Hindlimb muscle (tissue), 1 donor: ENCODE results near the gene TBATA. TPM values are rescaled to one million over a fixed set of nuclear protein-coding genes. Genes with fewer than 3 reads are reported as not detected.

Experiments
- DNase-seq: peaks from one replicate; pipeline ENCODE4 v3.0.0-alpha.2; 2013
- polyA plus RNA-seq: library from polyadenylated mRNA; unstranded; fragments of 120-200 nt; gene quantifications from one replicate; pipeline ENCODE4 v1.2.1, GENCODE V29; 2013; ENCODE audit not compliant: insufficient read length

Gene TBATA
- polyA plus RNA-seq, 1 donor = 0.12 TPM

GRCh38 chr10:70807556-70807955 lies 22.4 kb upstream of the TBATA start:
- DNase-seq = no peak

DNA sequence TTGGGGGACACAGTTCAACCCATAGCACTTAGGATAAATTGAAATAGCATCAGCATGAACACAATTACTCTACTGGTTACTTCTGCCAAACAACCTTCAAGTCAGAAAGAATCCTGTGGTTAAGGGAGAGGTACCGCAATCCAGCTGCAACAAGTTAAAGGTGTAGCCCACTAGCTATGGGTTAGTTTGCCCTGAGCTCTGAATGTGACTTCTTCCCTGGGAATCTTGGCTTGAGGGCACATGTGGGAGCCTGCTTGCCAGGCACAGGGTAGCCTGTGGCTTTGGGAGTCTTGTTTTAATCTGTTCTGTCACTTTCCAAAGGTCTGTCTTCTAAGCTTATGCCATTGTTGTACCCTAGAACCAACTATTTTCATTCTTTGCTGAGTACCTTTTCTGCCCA lies 21.7 kb upstream of the TBATA start:
- no peak for DNase-seq

- DNase-seq = no peak
Measured at GRCh38 chr10:70805619-70806215, 20.5 kb upstream of the TBATA start.

- DNase-seq = no peak
Measured at GRCh38 chr10:70804421-70804808, 19.2 kb upstream of the TBATA start.

DNA sequence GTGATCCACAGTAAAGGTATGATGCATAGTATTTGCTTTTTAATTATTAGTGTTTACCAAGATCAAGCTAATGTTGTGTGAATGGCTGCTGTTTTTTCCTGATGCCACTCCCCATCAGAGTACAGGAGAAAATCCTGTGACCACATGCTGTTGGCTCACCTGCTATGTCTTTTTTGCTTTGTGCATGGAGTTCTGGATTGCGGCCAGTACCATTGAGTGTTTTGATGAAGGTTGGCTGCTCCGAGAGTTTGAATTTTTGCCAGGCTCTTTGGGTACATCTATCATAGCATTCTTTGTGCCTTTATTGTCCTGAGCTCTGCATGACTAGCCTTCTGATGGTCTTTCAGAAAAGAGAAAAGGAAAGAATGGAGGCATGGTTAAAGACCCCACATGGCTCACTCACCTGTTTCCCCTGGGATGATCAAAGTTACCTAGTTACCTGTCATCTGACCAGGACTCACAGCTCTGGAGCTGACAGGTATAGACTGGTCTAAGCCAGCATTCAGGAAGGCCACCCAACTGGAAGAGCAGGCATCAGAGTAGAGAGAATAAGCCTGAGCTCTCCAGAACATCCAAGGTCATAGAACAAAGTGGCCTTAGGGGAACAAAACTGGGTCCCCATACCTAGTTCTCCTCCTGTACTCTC lies 18.7 kb upstream of the TBATA start:
- no peak for DNase-seq

GRCh38 chr10:70801854-70802253 lies 16.7 kb upstream of the TBATA start:
- no peak for DNase-seq

- no peak for DNase-seq
Measured at GRCh38 chr10:70799124-70799523, 13.9 kb upstream of the TBATA start.

DNA sequence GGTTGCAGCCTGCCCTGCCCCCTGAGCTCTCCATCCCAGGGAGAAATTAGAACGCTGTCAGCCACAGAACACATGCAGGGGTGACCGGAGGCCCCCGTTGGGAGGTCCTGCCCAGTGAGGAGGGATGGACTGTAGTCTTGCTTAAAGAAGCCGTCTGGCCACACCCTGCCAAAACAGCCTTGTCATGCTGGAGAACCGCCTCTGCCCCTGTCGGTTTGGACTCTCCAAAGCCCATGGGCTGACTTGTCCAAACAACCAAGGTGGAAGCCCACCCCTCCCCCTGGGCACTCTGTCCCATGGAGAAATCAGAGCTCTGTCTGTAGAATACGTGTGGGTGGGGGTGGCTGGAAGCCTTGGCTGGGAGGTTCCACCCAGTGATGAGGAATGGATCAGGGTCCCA lies 12.7 kb upstream of the TBATA start:
- DNase-seq = no peak

GRCh38 chr10:70795613-70796012 lies 10.4 kb upstream of the TBATA start:
- no peak for DNase-seq

DNA sequence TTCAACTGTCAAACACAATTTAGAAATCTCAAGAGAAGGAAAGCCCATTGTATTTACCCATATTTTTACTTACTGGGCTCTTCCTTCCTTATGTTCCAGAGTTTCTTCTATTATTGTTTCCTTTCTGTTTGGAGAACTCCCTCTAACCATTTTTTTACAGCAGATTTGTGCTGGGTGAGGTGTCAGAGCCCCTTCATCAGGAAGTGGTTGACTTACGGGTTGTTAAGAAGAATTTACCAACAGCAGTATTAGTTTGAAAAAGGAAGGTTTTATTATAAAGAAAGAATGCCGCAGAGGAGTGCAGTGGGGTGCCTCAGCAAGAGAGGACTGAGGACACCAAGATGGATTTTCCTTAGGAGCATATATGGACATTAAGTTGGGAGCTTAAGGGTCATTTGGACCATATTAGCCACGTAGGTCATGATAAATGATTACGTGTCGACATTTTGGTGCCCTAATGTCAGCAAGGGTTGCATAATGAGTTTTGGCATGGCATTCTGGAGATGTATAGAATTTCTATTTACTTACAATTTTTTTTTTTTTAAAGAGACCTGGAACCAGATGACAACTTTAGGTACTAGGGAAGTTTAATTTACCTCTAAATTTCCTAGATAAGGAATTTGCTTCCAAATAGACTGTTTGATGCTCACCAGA lies 6.3 kb upstream of the TBATA start:
- no peak for DNase-seq

GRCh38 chr10:70786799-70787415 lies 1.7 kb upstream of the TBATA start:
- no peak for DNase-seq

- DNase-seq = no peak
Measured at GRCh38 chr10:70784471-70784870, 706 bp downstream of the TBATA start.

GRCh38 chr10:70784016-70784415 lies 1.2 kb downstream of the TBATA start:
- no peak for DNase-seq

GRCh38 chr10:70782746-70783680 lies 2.2 kb downstream of the TBATA start:
- DNase-seq = no peak

GRCh38 chr10:70782086-70782745 lies 3.0 kb downstream of the TBATA start:
- DNase-seq = no peak

- no peak for DNase-seq
Measured at GRCh38 chr10:70781461-70782051, 3.6 kb downstream of the TBATA start.

DNA sequence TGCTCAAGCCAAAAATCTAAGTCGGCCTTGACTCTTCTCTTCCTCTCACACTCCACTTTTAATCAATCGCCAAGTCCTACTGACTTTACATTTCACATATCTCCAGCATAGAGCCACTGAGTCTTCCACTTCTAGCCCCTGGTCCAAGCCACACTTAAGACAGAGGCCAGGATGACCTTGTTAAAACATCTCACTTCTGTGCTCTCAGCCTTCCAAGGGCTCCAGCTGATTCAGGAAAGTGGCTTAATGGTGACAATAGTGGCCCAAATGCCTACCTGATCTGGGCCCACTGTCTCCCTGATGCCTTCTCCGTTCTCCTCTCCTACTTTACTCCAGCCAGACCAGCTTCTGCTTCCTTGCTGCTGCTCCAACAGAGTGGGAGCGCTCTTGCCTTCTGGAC lies 4.4 kb downstream of the TBATA start:
- DNase-seq = no peak

- DNase-seq = no peak
Measured at GRCh38 chr10:70780370-70780760, 4.8 kb downstream of the TBATA start.

DNA sequence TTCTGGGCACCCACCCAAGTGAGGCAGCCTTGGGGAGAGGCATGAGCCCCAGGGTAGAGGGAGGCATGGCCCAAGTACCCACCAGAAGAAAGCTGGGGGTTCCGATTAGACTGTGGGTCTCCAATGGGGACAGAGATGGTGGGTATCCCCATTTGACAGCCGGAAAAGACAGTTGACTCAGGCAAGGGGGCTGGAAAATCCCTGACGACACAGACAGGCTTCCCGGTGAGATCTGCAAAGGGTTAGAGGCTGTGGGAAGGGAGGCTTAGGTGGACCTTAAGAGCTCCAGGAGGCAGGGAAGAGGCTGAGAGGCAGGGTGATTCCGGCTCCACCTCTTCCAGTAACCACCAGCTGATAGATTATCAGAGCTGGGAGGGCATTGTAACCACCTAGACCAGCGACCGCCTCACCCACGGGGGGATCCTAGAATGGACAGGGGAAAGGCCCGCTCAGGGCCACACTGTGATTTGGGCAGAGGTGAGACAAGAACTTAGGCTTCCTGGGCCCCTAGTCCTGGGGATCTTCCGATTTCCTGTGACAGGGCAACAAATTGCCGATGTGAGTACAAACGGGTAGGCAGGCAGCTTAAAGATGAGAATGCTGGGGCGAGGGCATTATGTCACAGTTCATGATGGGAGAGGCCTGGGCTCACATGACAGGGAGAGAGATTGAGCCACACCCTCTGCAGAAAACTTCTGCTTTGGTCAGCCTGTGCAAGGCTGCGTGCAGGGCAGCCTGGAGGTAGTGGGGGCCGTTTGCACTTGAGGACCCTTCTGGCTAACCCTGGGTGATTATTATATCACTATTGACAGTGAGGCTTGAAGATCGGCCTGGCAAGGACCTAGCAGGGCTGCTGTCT lies 5.4 kb downstream of the TBATA start:
- no peak for DNase-seq

GRCh38 chr10:70779088-70779487 lies 6.1 kb downstream of the TBATA start:
- no peak for DNase-seq
